Measurements from ENCODE around the gene PRDX5. TPM values are rescaled to one million over a fixed set of nuclear protein-coding genes. Genes with fewer than 3 reads are reported as not detected.

Gene PRDX5
- total RNA-seq, 1 experiment from 2014 or later = 255 TPM

- Mint-ChIP-seq H3K9me3 (no peaks in the 10 kb centered on the region), H3K4me1 (peaks cover 12% of the 10 kb centered on the region), H3K27ac (no peak overlapping the region), H3K4me3 (peak overlapping the region; percentile 5; the same call in 1 of the 2 replicates), H3K36me3 (no peaks in the 10 kb centered on the region), H3K27me3 (ENCODE audit: low read depth) (peaks cover 100% of the 10 kb centered on the region)
- ATAC-seq (no peak), DNase-seq (ENCODE audit: low spot score) (no peak)
- no peak for TF ChIP-seq CREM (CRISPR knock-in tag; IDR thresholded peaks at IDR 0.05)
- no peak for TF ChIP-seq CREB1 (CRISPR knock-in tag; IDR thresholded peaks at IDR 0.05)
- TF ChIP-seq STAT6 (CRISPR knock-in tag; conservative IDR thresholded peaks at IDR 0.05; ENCODE audit: low read depth) = no peak
- TF ChIP-seq SMAD4 (CRISPR knock-in tag; IDR thresholded peaks at IDR 0.05) = no peak
- no peak for TF ChIP-seq TP53 (CRISPR knock-in tag; IDR thresholded peaks at IDR 0.05)
- TF ChIP-seq ERG (CRISPR knock-in tag; IDR thresholded peaks at IDR 0.05) = no peak
- TF ChIP-seq OVOL2 (CRISPR knock-in tag; IDR thresholded peaks at IDR 0.05; ENCODE audit: borderline replicate concordance) = no peak
- no peak for TF ChIP-seq ZNF138 (CRISPR knock-in tag; conservative IDR thresholded peaks at IDR 0.05)
- no peak for TF ChIP-seq TEAD1 (CRISPR knock-in tag; IDR thresholded peaks at IDR 0.05)
- no peak for TF ChIP-seq RORB (CRISPR knock-in tag; IDR thresholded peaks at IDR 0.05)
- TF ChIP-seq PRRX2 (CRISPR knock-in tag; IDR thresholded peaks at IDR 0.05) = no peak
- TF ChIP-seq MLX (CRISPR knock-in tag; IDR thresholded peaks at IDR 0.05) = no peak
- no peak for TF ChIP-seq ZNF671 (CRISPR knock-in tag; IDR thresholded peaks at IDR 0.05)
- TF ChIP-seq GRHL2 (CRISPR knock-in tag; IDR thresholded peaks at IDR 0.05; ENCODE audit: insufficient replicate concordance, severe bottlenecking) = no peak
- no peak for TF ChIP-seq KAT7 (CRISPR knock-in tag; IDR thresholded peaks at IDR 0.05; ENCODE audit: borderline replicate concordance)
- TF ChIP-seq ESRRA (CRISPR knock-in tag; IDR thresholded peaks at IDR 0.05; ENCODE audit: borderline replicate concordance) = no peak
- CTCF ChIA-PET = interaction anchor here (0.6 to 1.9 kb wide), 6 partner anchors 7 to 281 kb away, joined by 3 to 5 read pairs (median 4); partner anchors contain the start of gene TRMT112
- POLR2A ChIA-PET = no interaction called here
Observed at GRCh38 chr11:64296830-64297698, 20.9 kb upstream of the PRDX5 start.

GRCh38 chr11:64297699-64298358 is 20.1 kb upstream of the PRDX5 start:
- ATAC-seq (no peak), DNase-seq (ENCODE audit: low spot score) (no peak)
- ChIA-PET POLR2A (no interaction called here), CTCF (interaction anchor here (1.1 to 1.9 kb wide), 2 partner anchors 26 to 94 kb away, joined by 3 to 5 read pairs; no protein-coding TSS in a partner anchor)
- no peaks in the 10 kb centered on the region for H3K9me3 Mint-ChIP-seq
- peak overlapping the region; percentile 5; the same call in 1 of the 2 replicates for H3K4me3 Mint-ChIP-seq
- H3K4me1 Mint-ChIP-seq = peaks cover 12% of the 10 kb centered on the region
- H3K36me3 Mint-ChIP-seq = no peaks in the 10 kb centered on the region
- peaks cover 92% of the 10 kb centered on the region for H3K27me3 Mint-ChIP-seq (ENCODE audit: low read depth)
- no peak overlapping the region for H3K27ac Mint-ChIP-seq
- TF ChIP-seq MLX (CRISPR knock-in tag; IDR thresholded peaks at IDR 0.05) (no peak), ATF6 (CRISPR knock-in tag; IDR thresholded peaks at IDR 0.05) (no peak), CREM (CRISPR knock-in tag; IDR thresholded peaks at IDR 0.05) (no peak), ZNF317 (CRISPR knock-in tag; IDR thresholded peaks at IDR 0.05; ENCODE audit: borderline replicate concordance, low read depth) (no peak), NFATC4 (CRISPR knock-in tag; IDR thresholded peaks at IDR 0.05) (no peak), ATF3 (CRISPR knock-in tag; conservative IDR thresholded peaks at IDR 0.05) (no peak), GABPB1 (CRISPR knock-in tag; IDR thresholded peaks at IDR 0.05) (no peak), FOXP4 (CRISPR knock-in tag; IDR thresholded peaks at IDR 0.05) (no peak), ZNF416 (CRISPR knock-in tag; IDR thresholded peaks at IDR 0.05) (no peak), EMX1 (CRISPR knock-in tag; IDR thresholded peaks at IDR 0.05) (no peak)
